GM18508 (cell line): Measurements from ENCODE around the gene ANKRD55.
"Not testable (repeated sequence)": the region's sequence is repeated elsewhere in the genome, so short reads cannot be mapped to it uniquely, and the experiment has no call there.

Experiments used
- ATAC-seq: cut with Tn5 transposase; IDR thresholded peaks from one replicate; pipeline ENCODE4 v1.9.1; 2021; ENCODE audit warnings: moderate number of reproducible peaks; ENCODE audit not compliant: insufficient read depth, unreplicated experiment

ANKRD55 gene

DNA sequence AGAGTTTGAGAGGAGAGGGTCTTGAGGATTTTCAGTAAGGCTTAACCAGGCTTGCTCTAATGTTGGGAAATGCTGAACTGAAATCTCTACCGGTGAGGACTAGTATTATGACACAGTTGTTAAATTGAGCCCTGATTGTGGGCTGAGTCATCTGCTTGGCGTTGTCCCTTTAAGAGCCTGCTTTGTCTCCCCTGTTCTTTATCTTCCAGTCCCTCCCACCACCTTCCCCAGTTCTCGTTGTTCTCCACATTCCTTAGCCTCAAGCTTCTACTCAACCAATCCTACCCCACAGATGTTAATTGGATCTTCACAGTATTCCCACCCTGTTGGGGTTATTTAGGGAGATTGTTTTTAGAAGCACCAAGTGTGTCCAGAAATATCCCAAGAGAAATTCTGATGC, 57.6 kb downstream of the ANKRD55 start:
- ATAC-seq: no peak

DNA sequence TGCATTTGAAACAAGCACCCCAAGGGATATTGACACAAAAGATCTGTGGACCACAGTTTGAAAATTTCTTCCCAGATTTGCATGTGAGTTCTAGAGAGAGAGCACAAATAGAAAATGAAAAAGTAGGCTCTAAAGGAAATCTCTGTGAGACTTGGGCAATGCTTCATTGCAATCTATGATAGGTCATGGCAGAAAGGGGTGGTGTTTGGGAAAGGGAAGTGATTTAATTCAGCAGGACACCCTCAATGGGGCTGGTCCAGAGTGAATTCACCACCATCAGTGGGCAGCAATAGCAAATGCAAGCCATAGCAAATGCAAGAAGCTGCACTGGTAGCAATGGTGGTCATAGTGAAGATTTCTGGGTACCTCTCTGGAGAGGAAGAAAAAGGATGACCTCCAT, 58.1 kb downstream of the ANKRD55 start:
- ATAC-seq: no peak

DNA sequence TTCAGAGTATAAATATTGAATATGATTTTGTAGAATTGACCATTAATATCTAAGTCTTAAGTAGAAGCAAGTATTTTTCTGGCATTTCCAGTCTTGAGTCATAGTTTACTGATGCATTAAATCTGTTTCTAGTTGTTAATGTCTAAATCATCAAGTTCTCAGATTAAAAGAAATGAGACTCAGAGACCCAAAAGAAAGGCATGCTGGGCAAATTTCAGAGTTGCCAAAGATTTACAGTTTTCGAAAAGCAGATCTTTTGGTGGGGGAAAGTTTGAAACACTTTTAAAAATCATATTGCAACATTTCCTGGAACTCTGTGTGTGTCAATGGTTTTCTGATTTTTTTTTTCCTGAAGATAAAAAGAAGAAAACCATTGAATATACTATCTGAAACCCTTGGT, 60.9 kb downstream of the ANKRD55 start:
- ATAC-seq: no peak

DNA sequence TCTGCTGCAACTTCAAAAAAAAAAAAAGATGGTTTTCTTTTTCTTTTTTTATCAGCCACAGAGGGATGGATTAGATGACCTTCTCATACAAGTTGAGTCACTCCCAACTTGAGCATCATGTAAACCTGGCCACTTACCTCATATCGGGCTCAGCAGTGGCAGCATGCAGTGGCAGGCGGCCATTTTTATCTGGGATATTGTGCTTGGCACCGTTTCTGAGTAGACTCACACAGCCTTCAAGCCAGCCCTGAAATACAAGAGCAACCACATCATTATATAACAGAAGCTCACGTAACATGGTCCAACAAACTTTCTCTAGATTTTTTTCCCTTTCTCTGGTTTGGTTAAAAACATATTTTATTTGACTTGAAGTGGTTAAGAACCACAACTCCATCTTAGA, 62.6 kb downstream of the ANKRD55 start:
- no peak for ATAC-seq

DNA sequence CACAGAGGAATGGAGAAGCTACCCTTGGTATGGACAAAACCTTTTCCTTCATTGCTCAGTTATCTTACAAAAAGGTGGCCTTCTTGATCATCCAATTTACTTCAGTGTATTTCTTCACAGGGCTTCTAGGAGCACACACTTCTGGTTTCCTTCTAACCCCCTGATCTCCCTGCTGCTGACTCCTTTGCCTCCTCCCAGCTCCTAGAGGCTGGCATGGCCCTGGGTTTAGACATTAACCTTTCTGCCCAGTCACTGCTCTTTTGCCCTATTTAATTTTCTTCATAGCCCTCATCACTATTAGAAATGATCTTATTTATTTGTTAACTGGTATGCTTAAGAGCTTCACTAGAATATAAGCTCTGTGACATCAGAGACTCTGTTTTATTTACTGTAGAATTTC, 63.2 kb downstream of the ANKRD55 start:
- no peak for ATAC-seq

DNA sequence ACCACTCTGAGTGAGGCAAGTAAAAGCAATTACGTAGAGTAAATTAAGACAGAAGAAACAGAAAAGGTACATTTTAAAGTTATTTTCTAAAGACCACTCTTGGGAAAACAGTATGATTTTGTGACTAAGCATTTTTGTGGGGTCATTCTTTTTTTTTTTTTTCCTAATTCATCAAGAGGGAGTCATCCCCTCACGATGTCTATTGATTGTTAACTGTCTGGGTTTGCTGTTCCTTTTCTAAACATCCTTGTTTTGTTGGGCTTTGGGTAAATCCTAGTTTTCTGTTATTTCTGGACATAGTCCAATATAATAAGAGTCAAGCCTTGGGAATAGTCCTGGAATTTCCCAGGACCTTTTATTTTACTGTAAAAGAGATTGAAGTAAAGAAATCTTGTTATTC, 63.8 kb downstream of the ANKRD55 start:
- no peak for ATAC-seq

DNA sequence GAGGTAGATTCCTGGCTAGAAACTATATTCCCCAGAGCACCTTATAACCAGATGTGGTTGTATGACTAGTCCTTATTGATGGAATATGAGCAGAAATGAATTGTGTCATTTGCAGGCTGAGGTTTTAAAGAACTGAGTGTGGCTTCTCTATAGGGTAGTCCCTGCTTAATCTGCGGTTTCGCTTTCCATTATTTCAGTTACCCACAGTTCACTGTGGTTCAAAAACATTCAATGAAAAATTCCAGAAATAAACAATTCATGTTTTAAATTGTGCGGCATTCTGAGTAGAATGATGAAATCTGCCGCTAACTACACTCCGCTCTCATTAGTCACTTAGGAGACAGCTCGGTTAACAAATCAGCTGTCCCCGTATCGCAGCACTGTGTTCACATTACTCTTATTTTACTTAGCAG, 65.1 kb downstream of the ANKRD55 start:
- no peak for ATAC-seq

DNA sequence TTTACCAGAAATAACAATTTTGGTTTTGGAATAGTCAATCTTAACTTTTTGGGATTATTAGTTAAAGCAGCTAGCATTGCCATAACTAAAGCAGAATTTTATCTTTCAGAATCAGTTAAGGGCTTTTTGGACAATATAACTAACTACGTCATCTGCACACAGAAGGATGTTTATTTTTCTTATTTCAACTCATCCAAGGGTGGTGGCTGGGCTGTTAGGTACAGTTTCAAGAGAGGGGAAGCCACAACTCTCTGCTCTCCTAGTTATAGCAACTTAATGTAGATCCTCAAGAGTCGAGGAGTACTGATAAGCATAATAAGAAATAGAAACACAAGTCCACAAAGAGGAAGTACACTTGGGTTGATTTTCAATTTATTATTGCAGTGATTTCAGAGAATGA, 65.6 kb downstream of the ANKRD55 start:
- ATAC-seq: no peak

DNA sequence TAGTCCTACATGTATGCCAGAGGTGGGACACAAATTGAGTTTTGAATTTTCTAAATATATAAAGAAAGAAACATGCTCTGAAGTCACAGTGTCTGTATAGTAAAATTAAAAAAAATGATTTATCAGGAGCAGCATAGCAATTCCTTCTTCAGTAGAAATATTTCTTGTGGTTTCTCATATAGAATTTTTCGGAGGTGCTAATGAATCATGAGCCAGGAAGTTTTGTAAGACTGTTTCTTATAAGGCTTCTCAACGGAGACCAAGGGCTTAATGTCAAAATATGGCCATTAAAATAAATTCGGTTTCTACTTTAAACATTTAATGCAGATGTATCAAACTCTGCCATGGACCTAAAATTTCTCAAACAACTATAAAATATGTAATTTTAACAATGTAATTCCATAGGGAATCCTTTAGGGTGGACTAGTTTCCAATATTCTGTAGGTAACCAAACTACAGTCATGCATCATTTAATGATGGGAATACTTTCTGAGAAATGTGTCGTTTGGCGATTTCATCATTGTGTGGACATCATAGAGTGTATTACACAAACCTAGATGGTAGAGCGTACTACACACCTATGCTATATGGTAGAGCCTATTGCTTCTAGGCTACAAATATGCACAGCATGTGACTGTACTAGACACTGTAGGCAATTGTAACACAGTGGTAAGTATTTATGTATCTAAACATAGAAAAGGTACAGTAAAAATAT, 66.3 kb downstream of the ANKRD55 start:
- no peak for ATAC-seq

DNA sequence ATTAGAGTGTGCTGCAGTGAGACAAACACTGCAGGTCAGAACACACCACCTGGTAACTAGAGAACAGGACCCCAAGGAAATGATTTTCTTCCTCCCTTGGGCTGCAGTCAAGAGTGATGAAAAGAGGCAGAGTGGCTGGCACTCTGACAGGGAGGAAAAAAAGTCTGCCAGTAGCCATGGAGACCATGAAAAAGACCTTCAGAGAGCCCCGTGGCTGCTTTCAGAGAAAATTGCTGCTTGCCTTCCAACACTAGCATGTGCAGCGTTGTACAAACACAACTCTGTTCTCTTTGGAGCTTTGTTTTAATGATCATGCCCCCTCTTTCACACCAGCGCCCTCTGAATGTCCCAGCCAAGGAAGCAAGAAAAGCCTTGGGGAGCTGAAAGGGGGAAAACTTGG, 68.8 kb downstream of the ANKRD55 start:
- ATAC-seq: no peak

DNA sequence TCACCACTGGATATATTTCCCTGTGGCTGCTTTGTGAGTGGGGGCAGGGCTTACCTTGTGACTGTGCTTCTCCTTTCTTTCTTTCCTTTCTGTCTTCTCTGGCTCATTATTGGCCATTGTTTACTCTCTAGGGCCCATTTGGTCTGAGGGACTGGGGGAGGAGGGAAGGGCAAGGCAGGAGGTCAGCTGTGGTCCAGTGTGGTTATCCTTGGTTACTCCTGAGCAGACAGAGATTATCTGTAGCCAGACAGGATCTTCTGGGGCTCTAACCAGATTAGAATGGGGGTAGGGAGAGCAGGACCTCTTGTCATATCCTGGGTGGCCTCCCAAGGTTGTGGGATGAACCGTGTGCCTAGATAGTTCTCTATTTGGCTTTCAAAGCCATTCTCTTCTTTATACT, 71.2 kb downstream of the ANKRD55 start:
- ATAC-seq: no peak

DNA sequence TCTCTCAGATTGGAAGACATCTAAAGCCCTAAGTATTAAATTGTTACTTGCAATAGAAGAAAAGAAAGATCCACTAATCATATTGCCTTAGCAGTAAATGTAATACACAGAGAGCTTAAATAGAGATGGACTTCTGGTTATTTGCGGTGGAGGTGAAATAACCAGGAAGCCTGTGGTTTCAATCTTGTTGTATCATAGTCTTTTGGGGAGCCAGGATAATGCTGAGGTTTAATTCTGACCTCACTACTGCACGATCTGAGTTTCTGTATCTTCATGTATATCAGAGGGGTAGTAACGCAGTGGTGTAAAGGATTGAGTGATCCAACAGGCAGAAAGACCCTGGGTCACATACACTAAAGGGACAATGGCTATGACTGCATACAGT, 71.7 kb downstream of the ANKRD55 start:
- no peak for ATAC-seq

DNA sequence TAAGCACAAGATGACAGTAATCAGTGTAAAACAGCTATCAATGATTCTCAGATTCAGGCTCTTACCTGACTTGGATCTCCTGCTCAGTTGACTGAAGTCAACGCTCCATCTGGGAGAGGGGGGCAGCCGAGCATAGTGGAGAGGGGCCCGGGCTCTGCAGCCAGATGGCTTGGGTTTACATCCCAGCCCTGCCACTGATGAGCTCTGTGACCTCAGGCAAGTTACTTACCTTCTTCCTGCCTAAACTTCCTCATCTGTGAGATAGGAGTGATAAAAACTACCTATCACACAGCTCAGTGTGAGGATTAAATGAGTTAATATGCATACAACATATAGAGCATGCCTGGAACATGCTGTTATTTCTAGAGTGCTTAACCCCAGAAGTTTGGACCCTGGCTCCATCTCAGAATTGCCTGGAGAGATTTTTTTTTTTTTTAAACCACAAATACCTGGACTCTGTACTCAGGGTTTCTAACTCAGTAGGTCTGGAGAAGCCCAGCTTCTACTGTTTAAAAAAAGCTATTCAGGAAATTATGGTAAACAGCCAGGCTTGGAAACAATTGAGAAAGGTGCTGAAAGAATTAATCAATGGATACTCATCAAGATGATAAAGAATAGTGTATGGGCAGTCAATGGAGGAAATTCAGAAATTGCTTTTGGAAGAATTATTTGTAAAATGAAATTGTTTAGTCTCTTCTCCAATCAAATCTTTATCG, 72.2 kb downstream of the ANKRD55 start:
- ATAC-seq: no peak

DNA sequence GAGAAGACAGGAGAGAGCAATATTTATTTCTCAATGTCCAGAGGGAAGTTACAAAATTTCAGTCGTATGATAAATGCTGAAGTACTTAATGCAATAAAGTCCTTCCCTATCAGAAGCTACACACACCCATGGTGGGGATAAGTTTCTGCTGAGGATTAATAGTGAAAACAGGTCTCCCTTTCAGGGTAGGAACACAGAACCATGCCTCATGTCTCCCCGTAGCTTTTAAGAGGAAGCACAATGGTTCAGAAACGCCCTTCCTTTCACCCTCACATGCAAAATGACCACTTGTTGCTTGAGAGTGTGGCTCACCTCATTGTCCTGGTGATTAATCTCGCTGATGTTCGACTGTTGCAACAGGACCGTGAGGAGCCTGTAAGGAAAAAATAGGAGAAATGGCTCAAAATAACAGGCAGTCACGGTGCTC, 73.6 kb downstream of the ANKRD55 start:
- ATAC-seq: no peak

DNA sequence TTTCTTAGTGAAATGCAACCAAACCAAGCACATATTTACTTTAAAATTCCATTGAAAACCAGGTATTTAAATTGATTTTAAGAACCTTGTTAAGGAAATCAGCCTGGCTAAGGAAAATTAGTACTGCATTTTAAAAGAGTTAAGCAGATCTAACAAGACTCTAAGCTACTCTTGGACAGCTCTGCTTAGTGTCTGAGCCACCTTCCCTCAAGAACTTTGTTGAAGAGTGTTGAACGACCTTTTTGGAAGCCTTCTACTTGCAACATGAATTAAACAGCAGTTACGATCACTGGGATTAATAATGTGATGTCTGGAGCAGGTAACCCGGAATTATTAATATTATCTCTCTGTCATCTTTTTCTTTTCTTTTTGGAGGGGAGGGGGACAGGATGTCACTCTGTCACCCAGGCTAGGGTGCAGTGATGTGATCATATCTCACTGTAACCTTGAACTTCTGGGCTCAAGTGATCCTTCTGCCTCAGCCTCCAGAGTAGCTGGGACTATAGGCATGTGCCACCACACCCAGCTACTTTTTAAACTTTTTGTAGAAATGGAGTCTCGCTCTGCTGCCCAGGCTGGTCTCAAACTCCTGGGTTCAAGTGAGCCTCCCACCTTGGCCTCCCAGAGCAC, 74.7 kb downstream of the ANKRD55 start:
- no peak for ATAC-seq

DNA sequence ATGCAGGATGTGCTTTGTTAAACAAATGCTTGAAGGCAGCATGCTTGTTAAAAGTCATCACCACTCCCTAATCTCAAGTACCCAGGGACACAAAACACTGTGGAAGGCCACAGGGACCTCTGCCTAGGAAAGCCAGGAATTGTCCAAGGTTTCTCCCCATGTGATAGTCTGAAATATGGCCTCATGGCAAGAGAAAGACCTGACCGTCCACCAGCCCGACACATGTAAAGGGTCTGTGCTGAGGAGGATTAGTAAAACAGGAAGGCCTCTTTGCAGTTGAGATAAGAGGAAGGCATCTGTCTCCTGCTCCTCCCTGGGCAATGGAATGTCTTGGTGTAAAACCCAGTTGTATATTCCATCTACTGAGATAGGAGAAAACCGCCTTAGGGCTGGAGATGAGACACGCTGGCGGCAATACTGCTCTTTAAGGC, 75.9 kb downstream of the ANKRD55 start:
- ATAC-seq: not testable (repeated sequence)

DNA sequence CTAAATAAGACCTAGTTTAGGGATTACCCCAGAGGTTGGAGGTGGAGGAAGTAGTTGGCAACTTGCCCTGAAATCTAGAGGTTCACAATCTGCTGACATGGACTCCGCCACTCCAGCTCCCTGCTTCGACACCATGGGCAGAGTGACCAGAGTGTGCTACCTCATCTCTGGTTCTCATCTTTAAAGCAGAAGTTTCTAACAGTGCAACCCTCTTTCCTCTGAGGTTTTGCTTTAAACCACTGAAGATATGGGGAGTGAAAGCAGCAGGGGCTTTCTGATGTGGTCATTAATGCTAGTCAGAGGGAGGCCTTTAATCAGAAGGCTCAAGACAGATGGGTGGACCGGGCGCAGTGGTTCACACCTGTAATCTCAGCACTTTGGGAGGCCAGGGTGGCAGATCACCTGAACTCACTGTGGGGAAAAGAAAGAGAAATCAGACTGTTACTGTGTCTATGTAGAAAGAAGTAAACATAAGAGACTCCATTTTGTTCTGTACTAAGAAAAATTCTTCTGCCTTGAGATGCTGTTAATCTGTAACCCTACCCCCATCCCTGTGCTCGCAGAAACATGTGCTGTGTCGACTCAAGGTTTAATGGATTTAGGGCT, 76.4 kb downstream of the ANKRD55 start:
- peak; percentile 68 for ATAC-seq

DNA sequence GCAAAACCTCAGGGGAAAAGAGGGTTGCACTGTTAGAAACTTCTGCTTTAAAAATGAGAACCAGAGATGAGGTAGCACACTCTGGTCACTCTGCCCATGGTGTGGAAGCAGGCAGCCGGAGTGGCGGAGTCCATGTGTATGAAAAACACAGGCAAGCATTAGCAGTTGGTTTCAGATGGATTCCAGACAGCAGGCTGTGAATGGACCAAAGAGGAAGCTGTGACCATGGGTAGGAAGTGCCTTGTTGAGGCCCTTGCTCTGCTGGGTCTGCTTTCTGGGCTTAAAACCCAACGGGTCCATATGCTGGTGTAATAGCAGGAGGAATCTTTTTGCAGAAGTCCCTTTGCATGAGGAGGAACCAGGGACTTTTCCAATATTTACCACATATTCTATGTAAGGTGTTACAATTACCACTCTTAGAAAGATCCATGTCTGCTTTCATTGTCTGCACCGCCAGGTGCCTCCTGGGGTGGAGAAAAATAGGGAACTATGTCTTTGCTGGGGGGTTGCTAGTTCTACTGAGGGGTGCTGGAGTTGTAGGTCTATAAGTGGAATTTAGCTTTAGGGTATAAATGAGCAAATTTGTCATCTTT, 77.0 kb downstream of the ANKRD55 start:
- peak; percentile 7 for ATAC-seq

DNA sequence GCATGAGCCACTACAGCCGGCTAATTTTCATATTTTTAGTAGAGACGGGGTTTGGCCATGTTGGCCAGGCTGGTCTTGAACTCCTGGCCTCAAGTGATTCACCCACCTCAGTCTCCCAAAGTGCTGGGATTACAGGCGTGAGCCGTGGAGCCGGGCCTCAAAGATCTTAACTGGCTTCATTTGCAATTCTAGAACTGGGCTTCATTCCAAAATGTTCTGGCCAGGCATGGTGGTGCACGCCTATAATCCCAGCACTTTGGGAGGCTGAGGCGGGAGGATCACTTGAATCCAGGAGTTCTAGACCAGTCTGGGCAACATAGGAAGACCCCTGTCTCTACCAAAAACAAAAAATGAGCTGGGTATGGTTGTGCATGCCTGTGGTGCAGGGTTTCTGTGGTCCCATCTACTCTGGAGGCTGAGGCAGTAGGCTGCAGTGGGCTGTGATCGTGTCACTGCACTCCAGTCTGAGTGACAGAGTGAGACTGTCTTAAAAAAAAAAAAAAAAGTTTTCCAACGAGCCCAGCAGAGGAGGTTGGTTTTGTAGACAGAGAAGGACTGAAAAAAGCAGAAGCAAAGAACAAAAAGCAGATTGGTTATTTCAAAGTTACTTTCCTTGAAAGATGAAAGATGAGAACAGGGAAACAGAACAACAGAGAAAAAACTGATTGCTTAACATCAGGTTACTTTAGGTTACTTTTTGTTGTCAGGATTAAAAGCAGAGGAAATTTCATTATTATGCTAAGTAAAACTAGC, 78.2 kb downstream of the ANKRD55 start:
- no peak for ATAC-seq

DNA sequence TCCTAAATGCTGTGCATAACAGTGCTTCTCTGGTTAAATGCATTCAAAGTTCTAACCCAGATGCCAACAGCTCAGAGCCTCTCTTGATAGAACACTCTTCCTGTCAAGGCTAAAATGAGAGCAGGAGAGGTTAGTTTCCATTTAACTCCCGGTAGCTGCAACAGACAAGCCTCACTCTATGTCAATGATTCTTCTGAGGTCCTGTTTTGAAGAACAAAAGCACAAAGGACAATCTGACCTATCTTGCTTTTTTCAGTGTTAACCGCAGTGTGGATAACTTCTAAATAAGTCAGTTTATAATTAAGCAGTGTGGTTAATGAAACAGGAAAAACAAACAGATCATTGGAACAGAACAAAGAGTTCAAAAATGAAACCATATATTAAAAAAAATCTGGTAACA, 80.7 kb downstream of the ANKRD55 start:
- ATAC-seq: no peak
